ENCODE measurements around the gene PHC1. TPM values are rescaled to one million over a fixed set of nuclear protein-coding genes. Genes with fewer than 3 reads are reported as not detected.

The PHC1 gene
- total RNA-seq, 8 experiments from 2014 or later = 4.0 to 53.6 (median 43.0) TPM

Other genes starting within 250 kb of the PHC1 start
- gene RIMKLB, start 216.5 kb upstream of the PHC1 start, total RNA-seq = 100 to 1,000 TPM in 3 of 8 experiments, 10 to 100 TPM in 5; 19.3 to 109 (median 71.1) TPM
- 1 to 10 TPM in 2 of 8 experiments, under 1 TPM in 5, not detected in 1; 0.33 to 1.7 (median 0.55) TPM for gene A2ML1, start 91.9 kb upstream of the PHC1 start, total RNA-seq
- gene M6PR, start 35.1 kb downstream of the PHC1 start, total RNA-seq = 100 to 1,000 TPM in 2 of 8 experiments, 10 to 100 TPM in 6; 52.7 to 169 (median 85.4) TPM
- 1 to 10 TPM; 3.0 to 7.5 (median 4.7) TPM for gene KLRG1, start 75.0 kb downstream of the PHC1 start, total RNA-seq
- 100 to 1,000 TPM in 1 of 8 experiments, 1 to 10 TPM in 3, under 1 TPM in 3, not detected in 1; 0.38 to 223 (median 1.0) TPM for gene A2M, start 201.4 kb downstream of the PHC1 start, total RNA-seq

Measured in motor neuron (in vitro differentiated cells).